Right lung (tissue), 5 donors: Measurements from ENCODE around the gene RNU4-1. TPM values are rescaled to one million over a fixed set of nuclear protein-coding genes. Genes with fewer than 3 reads are reported as not detected.
"Not testable (repeated sequence)": the region's sequence is repeated elsewhere in the genome, so short reads cannot be mapped to it uniquely, and the experiment has no call there.

ENCODE experiments used
- DNase-seq, 2 donors: peaks; one replicate each; pipeline ENCODE4 v3.0.0-alpha.2; 2013
- polyA plus RNA-seq, 5 donors: library from polyadenylated mRNA; unstranded; fragments of 120-200 nt; gene quantifications; one replicate each; pipeline versions ENCODE4 v1.2.1 to v1.2.3, GENCODE V29; 2013; ENCODE audit warnings: inconsistent platforms in 1 of 5, low replicate concordance in 1 of 5; ENCODE audit not compliant: insufficient read length in 5 of 5, insufficient read depth in 1 of 5

Gene RNU4-1
- polyA plus RNA-seq, 5 donors: not detected

DNA sequence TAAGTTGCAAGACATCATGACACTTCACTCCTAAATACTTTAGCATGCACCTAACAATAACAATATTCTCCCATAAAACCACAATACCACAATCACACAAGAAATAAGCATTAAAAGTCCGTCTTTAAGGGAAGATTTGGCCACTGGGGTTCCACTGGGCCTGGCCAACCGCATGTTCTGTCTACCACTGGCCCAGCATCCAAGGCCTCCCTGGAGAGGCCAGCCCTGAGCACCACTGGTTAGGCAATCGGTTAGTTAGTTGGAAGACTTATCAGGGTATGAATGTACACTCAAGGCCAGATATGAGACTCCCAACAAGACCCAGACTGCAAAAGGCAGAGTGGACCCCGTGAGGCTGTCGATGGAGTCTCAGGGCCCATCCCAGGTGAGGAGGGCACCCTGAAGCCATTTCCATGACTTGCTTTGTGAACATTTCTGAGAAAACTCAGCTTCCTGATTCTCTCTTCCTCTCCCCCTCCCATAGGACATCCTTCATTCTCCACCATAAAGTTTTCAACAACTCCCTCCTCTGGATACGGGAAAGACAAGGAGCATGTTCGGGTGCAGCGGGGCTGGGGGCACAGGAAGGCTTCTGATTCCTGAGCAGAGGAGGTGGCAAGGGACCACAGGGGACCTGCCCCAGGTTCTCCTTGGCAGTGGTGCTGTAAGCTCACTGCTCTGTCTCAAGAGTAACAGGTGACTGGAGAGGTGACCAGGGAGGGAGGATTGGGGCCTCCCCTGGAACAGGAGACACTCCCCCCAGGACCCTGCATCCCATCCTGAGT is 33.4 kb downstream of the RNU4-1 start:
- no peak for DNase-seq

DNA sequence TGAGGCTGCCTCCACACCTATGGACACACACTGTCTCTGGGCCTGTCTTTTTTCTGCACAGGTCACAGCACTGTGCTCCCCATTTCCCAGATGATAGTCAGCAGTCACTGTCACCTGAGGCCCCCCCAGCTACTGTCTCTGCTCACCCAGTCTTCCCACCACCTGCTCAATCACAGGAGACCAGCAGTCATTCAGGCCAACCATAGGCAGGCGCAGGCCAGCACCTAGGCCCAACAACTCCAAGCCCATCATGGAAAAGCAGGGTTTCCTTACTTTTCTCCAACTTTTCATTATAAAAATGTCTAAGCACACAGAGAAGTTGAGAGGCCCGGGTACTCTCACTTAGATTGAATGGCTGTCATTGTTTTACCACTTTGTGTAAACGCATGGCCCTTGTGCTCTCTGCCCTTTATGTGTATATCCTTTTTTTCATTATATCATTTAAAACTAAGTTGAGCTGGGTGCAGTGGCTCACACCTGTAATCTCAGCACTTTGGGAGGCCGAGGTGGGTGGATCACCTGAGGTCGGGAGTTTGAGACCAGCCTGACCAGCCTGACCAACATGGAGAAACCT is 34.6 kb downstream of the RNU4-1 start:
- DNase-seq: no peak

DNA sequence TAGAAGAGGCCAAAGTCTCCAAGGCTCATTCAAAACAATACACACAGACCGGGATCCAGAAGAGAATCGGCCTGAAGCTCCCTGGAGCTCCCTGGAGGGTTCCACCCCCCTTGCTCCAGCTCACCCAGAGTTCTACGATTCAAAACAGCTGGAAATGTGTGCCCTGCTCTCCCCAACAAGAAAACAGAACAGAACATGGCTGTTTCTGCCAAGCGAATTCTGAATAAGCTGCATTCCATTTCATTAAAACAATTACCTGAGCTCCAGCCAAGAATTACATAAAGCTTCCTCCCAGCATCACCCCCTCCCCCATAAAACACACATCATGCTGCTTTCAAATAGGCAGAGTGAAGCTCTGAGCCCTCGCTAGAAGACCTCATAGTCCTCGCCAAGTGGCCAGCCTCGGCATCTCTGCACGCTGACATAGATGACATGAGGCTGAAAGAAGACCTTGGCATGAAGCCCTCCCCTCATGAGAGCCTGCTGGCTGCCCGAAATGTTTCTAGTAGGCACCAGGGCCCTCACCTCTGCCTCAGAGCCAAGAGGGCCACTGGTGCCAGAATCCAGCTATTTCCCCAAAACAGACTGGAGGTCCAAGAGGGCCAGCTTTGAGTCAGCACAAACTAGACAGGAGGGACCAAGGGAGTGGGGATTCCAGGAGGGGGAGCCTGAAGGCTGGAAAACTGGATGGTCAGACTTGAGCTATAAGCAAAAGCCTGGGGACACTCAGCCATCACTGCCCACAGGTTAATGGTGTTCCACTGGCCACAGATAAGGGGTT is 35.8 kb downstream of the RNU4-1 start:
- peak; percentile 80 to 86 for DNase-seq

DNA sequence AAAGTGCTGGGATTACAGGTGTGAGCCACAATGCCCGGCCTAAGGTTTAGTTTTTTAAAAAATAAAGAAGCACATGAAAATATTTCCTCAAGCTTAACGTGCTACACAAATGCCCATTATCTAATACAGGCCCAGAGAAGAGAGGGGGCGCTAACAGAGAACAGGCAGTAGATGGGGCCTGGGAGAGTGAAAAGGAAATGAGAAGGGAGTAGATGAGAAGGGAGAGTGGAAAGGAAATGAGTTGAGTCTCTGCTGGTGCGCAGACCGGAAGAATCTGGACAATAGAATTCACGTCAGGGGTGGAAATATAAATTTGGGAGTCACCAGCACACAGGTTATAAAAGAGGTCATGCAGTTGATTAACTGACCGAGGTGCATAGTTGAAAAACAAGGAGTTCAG is 38.2 kb downstream of the RNU4-1 start:
- no peak for DNase-seq

DNA sequence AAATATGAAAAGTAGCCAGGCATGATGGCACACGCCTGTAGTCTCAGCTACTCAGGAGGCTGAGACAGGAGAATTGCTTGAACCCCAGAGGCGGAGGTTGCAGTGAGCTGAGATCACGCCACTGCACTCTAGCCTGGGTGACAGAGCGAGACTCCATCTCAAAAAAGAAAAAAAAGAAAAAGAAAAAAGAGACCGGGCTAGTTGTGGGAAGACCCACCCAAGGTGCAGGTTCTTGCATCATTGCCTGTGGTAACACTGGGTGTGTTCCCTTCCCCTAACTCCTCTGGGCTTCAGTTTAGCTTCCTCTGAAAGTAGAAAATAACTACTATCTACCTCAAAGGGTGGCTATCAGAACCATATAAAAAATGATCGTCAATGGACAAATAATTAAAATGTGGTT is 39.7 kb downstream of the RNU4-1 start:
- DNase-seq: not testable (repeated sequence)

DNA sequence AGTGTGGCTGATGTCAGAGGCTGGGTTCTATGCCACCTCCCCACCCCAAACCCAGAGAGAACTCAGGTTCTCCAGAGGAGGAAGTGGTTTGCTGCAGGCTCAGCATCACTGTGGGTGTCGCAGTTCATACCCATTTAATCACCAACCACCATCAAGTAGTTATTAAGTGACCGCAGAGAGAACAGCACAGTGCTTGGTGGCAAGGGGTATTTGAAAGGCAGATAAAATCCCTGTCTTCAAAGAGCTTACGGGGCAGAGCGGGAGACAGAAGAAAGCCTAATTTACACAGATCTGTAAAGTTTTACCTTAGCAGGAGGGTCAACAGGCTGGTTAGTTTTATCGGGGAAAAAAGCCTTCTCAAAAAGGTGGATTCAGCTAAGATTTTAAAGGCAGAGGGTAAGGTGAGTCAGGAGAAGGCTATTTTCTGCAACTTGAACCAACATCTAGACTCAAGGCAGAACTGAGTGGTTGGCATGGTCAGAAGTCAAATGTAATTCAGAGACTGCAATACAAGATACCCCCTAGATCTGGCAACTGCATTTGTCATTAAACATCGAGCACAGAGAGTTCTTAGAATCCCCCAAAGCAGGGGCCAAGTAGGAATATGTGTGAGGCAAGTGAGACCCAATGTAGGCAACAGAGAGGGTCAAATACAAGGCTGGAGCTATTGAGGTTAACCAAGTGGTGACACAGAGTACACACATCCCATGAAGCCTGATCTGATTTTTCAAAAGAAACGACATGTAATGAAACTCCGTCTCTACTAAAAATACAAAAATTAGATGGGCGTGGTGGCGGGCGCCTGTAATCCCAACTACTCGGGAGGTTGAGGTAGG is 40.7 kb downstream of the RNU4-1 start:
- DNase-seq: no peak

DNA sequence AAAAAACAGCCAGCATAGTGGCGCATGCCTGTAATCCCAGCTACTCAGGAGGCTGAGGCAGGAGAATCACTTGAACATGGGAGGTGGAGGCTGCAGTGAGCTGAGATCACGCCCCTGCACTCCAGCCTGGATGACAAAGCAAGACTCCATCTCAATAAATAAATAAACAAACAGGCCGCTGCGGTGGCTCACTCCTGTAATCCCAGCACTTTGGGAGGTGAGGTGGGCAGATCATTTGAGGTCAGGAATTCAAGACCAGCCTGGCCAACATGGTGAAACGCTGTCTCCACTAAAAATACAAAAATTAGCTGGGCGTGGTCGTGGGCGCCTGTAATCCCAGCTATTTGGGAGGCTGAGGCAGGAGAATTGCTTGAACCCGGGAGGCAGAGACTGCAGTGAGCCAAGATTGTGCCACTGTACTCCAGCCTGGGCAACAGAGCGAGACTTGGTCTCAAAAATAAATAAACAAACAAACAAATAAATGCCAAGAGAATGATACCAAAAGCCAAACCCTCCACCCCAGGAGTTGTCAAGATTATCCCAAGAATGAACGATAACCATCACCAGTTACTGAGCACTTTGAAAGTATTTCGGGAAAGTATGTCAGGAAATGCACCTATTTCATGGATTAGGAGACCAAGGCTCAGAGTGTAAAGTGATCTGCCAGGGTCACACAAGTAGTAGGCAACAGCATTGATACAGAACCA is 41.5 kb downstream of the RNU4-1 start:
- not testable (repeated sequence) for DNase-seq

DNA sequence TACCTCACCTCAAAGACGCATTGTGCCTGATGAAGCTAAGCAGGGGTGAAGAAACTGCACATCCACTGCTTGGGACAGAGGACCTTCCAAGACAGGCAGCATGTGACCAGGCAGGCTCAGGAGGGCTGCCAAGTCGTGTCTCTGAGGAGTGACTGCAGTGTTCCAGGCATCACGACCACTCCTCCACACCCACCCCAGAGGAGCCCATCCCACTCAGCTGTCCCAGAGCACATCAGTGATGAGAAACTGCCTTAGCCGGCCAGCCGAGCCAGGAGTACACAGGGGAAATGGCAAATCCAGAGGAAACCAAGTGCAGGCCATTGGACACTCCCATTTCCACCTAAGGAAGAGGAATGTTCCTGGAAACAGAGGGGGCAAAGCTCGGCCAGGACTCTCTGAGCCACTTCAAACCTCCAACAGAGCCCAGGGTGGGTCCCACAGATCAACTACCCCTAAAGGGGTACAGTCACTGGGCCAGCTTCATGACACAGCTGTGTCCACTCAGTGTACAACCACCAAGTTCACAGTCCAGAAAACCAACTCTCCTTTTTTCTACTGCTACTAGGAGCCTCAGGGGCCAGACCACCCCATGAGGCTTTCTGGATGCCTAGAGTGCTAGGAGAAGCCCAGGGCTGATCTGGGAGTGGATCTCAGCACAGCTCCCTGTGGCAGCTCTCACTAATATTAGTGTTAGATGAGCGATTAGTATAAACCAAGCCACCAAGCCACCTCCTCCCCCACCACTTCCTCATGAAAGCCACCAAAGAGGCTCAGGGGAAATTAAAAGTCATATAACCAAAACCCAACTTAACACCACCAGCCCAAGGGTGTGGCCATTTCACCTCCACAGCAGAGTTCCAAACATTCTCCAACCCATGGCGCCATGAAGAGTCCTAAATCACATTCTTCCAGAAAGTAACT is 42.9 kb downstream of the RNU4-1 start:
- no peak for DNase-seq

DNA sequence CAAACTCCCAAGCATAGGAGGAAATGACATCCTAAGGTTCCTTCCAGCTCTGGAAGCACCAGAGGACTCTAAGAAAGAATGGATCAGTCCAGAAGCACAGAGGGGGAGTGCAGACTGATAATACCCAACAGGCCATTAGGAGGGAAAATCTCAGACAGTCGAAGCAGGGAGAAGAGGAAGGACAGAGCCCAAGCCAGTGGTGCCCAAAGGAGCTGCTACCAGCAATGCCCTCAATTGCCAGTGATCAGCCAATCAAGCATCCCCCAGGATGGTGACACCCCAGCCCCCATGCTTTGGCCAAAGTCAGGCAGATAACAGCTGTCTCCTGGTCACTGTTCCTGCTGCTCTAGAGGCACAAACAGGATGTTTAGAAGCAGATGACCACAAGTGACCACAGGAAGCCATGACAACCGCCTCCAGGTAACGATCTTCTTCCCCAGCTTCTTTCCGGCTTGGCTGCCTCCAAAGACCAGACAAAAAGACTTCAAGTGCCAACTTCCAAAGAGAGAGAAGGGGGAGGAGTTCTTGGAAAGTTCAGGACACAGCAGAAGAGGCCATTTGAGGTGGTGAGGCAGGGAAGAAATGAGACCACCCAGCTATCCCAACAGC is 43.7 kb downstream of the RNU4-1 start:
- DNase-seq: no peak

DNA sequence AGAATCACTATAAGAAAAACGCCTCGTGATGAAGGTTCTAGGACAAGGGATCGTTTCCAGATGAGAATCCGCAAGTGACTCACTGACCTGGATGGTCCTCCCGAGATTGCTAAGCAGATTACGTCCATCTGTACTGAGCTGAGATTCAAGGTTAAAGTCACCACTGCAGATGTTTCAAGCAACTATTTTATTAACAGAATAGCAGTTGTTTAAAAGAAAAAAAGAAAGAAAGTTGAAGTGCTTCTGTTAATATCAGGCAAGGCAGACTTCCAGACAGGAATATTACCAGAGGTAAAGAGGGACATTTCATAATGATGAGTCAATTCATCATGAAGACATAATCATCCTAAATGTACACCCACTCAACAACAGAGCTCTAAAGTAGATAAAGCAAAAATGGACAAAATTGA is 45.4 kb downstream of the RNU4-1 start:
- no peak for DNase-seq

DNA sequence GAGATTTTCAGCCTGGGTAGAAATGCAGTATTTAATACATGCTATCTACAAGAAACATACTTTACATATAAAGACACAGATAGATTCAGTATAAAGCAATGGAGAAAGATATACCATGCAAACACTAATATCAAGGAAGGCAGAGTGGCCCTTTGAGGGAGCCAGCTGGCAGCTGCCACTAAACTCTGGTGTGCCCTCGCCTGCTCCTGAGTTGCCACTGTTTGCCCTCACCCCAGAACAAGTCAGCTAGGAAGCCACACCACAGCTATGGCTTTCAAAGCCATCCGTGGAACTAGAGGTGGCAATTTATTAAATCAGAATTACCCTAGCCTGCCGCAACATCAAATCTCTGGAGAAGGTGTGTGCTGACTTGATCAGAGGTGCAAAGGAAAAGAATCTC is 45.9 kb downstream of the RNU4-1 start:
- no peak for DNase-seq

DNA sequence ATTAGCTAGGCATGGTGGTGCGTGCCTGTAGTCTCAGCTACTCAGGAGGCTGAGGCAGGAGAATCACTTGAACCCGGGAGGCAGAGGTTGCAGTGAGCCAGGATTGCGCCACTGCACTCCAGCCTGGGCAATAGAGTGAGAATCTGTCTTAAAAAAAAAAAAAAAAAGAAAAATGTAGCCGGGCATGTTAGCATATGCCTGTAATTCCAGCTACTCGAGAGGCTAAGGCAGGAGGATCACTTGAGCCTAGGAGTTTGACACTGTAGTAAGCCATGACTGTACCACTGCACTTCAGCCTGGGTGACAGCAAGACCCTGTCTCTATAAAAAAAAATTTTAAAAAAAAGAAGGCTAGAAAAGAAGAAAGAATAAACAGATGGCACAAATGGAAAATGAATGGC is 46.3 kb downstream of the RNU4-1 start:
- not testable (repeated sequence) for DNase-seq

Other genes with a start within 250 kb of the RNU4-1 start
- 10 to 100 TPM; 32.9 to 42.9 (median 35.5) TPM for gene RAB35, start 176.5 kb downstream of the RNU4-1 start, polyA plus RNA-seq
- 10 to 100 TPM; 40.0 to 58.9 (median 50.0) TPM for gene GCN1, start 98.5 kb downstream of the RNU4-1 start, polyA plus RNA-seq
- gene RPLP0, start 92.1 kb downstream of the RNU4-1 start, polyA plus RNA-seq: 1,000 to 10,000 TPM; 3,371 to 3,973 (median 3,732) TPM
- gene PXN, start 27.5 kb downstream of the RNU4-1 start, polyA plus RNA-seq: 10 to 100 TPM; 48.6 to 74.2 (median 65.0) TPM
- gene RNU4-2, start 1.3 kb downstream of the RNU4-1 start, polyA plus RNA-seq: 1 to 10 TPM in 1 of 5 donors, under 1 TPM in 1, not detected in 3; 0.94 to 1.4 TPM
- gene SIRT4, start 9.1 kb upstream of the RNU4-1 start, polyA plus RNA-seq: 1 to 10 TPM; 2.5 to 4.7 (median 2.9) TPM
- gene PLA2G1B, start 34.5 kb upstream of the RNU4-1 start, polyA plus RNA-seq: 1 to 10 TPM in 3 of 5 donors, under 1 TPM in 2; 0.87 to 2.7 (median 2.0) TPM
- 10 to 100 TPM; 11.2 to 18.8 (median 16.4) TPM for gene MSI1, start 75.9 kb upstream of the RNU4-1 start, polyA plus RNA-seq
- gene COX6A1, start 144.9 kb upstream of the RNU4-1 start, polyA plus RNA-seq: 100 to 1,000 TPM; 209 to 279 (median 221) TPM
- gene TRIAP1, start 153.1 kb upstream of the RNU4-1 start, polyA plus RNA-seq: 10 to 100 TPM; 33.5 to 46.2 (median 38.9) TPM
- 10 to 100 TPM; 23.1 to 36.6 (median 32.4) TPM for gene GATC, start 153.2 kb upstream of the RNU4-1 start, polyA plus RNA-seq
- gene SRSF9, start 176.5 kb upstream of the RNU4-1 start, polyA plus RNA-seq: 100 to 1,000 TPM; 174 to 225 (median 192) TPM
- gene DYNLL1, start 202.9 kb upstream of the RNU4-1 start, polyA plus RNA-seq: 100 to 1,000 TPM; 344 to 461 (median 400) TPM
- 10 to 100 TPM; 47.9 to 61.2 (median 56.5) TPM for gene COQ5, start 235.9 kb upstream of the RNU4-1 start, polyA plus RNA-seq
- gene RNF10, start 241.1 kb upstream of the RNU4-1 start, polyA plus RNA-seq: 100 to 1,000 TPM; 152 to 208 (median 165) TPM